NCI-H526 treated with DMSO at 0.1 percent for 48 hours (cell line): ENCODE measurements around the gene PNPLA1.

Source experiments
- DNase-seq: peaks from one replicate; lab custom pipeline; 2025; lab: John Stamatoyannopoulos, UW

Gene PNPLA1

GRCh38 chr6:36246506-36247268, 23.2 kb upstream of the PNPLA1 start:
- DNase-seq = no peak

- no peak for DNase-seq
Observed at GRCh38 chr6:36247693-36248092, 22.2 kb upstream of the PNPLA1 start.

DNA sequence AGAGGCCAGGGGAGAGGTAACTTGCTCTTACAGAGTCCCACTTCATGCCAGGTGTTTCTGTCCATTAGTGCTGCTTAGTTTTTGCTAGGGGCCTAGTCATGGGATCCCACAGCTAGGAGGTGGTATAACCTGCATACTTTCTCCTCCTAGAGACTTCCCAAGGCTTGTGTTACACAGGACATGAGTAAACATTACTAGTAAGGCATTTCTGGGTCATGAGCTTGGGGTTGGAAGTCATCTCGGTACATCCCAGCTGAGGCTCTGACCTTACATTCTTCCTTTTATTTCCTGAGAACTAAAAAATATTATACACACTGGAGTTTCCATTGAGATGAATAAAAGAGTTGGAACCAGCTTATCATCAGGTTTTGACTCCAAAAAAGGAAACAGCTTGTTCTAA, 20.9 kb upstream of the PNPLA1 start:
- DNase-seq = no peak

DNA sequence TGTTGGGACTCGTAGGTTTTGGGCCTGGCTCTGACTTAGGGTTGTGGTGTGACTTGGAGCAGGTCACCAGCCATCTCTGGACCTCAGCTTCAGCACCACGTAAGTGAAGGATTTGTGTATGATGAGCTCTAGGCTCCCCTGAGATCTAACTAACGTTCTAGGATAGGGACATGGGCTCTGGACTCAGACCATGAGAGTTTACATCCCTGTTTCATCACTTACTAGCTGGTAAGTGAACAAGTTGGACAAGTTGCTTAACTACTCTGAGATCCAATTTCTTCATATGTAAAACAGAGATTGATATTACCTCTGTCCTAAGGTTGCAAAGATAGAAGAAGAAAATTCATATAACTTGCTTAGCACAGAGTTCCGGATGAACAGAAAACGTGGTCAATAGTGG, 20.3 kb upstream of the PNPLA1 start:
- DNase-seq = no peak

DNA sequence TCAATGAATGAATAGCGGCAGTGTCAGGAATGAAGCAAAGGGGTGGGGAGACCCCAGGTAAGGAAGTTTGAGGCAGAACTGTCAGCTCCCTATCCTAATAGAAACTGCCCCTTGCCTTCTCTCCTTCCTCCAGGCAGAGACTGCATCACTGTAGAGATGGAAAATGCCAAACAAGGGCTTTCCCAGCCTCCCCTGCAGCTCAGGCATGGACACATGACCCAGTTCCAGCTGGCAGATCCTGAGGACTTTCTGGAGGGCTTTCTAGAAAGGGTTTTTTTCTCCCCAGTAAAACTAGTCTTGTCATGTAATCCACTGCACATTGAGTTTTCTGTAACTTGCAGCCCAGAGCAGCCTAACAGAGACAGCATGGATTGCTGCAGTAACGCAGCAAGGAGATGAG, 17.9 kb upstream of the PNPLA1 start:
- DNase-seq = no peak

GRCh38 chr6:36263390-36264000, 6.4 kb upstream of the PNPLA1 start:
- no peak for DNase-seq

GRCh38 chr6:36265744-36266143, 4.1 kb upstream of the PNPLA1 start:
- DNase-seq = no peak

GRCh38 chr6:36266913-36267644, 2.8 kb upstream of the PNPLA1 start:
- DNase-seq = no peak

GRCh38 chr6:36267731-36268477, 2.0 kb upstream of the PNPLA1 start:
- DNase-seq = no peak

- DNase-seq = no peak
Observed at GRCh38 chr6:36268478-36269275, 1.2 kb upstream of the PNPLA1 start.

DNA sequence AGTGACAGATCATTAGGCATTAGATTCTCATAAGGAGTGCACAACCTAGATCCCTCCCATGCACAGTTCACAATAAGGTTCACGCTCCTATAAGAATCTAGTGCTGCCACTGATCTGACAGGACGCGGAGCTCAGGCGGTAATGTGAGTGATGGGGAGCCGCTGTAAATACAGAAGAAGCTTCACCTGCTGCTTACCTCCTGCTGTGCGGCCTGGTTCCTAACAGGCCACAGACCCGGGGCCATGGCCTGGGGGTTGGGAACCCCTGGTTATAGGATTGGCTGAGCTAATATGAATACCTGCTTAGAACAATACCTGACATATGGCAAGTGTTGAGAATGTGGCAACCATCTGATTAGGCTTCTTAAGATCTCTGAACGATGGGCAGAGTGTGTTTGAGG, 2.4 kb downstream of the PNPLA1 start:
- DNase-seq = no peak

DNA sequence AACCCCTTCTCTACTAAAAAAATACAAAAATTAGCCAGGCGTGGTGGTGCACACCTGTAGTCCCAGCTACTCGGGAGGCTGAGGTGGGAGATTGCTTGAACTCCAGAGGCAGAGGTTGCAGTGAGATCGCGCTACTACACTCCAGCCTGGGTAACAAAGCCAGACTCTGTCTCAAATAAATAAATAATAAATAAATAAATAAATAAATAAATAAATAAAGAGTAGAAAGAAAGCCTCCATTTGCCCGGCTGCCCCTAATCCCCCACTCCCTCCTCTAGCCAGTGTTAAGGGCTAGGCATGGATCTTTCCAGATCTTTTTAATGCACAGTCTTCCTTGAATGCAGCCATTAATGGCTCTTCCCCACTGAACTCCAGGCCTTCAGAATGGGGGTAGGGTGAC, 3.2 kb downstream of the PNPLA1 start:
- DNase-seq = no peak

DNA sequence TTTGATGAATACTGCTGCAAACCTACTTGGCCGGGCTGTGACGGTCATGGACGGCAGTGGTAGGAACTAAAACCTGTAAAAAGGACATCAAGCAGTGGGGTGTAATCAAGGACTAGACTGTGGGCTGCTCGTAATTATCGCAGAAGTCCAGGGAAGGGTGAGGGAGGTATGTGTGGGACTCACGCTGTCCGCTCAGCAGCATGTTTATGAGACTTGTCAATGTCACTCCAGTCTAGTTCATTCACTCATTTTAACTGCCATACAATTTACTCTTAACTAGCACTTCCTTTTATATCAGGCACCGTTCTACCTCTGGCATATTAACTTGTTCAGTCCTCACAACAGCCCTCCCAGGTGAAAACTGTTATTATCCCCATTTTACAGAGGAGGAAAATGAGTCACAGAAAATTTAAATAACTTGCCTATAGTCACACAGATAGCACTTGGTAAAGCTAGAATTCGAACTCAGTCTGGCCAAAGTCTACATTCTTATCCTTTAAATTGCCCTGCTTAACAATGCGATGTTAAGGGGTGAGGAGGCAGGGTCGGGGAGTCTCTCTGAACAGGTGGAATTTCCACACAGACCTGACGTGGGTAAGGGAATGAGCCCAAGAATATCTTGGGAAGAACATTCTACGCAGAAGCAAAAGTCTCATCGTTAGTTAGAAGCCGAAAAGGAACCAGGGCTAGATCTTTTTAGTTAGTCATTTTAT, 4.1 kb downstream of the PNPLA1 start:
- DNase-seq = no peak

- DNase-seq = no peak
Observed at GRCh38 chr6:36276581-36277536, 7.0 kb downstream of the PNPLA1 start.

GRCh38 chr6:36277946-36278470, 8.1 kb downstream of the PNPLA1 start:
- no peak for DNase-seq

- DNase-seq = no peak
Observed at GRCh38 chr6:36280467-36280866, 10.6 kb downstream of the PNPLA1 start.

DNA sequence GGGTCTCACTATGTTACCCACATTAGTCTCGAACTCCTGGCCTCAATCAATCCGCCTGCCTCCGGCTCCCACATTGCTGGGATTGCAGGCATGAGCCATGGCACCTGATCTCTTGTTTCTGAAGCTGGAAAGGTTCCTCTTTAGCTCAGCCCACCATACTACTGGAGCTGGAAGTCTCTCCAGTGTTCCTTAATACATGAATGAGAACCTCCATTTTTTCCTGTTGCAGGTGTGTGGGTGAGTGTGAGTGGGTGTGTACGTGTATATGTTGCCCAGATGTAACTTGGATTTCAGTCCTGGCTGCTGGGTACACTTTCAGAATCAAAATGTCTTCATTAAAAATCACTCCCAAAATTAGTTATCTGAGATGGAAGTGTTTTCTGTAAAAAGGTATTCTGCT, 11.1 kb downstream of the PNPLA1 start:
- no peak for DNase-seq

DNA sequence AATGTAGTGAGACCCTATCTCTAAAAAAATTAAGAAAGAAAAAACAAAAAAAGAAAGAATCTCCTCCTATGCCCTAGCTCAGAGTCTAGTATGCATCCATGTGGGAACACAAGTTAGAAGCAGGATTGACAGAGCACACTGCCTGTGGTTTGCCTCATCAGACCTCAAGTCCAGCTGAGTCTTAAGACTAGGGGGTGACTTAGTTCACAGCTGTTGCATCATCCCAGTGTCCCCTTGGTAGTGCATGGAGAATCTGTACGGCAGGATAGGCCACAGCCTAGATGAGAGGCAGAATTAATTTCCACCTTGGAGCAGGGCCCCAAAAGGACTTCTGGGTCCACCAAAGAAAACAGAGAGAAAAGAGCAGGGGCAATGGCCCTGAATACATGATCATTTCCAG, 13.7 kb downstream of the PNPLA1 start:
- DNase-seq = no peak

DNA sequence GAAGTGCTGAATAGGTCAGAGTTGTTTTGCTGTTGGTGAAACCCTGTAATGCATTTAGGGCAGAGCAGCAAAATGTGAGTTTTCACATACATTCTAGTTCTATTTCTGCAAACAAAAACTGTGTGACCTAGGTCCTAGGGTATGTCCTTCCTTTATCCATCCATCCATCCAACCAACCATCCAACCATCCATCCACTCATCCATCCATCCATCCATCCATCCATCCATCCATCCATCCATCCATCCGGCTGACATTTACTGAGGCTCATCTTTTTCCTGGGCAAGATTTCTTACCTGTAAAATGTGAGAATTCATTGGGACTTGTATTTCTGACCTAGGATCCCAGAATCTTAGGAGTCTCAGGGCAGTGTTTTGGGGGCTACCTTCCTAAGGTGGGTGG, 14.5 kb downstream of the PNPLA1 start:
- DNase-seq = no peak
